Neural cell (in vitro differentiated cells): Measurements from ENCODE around the gene TXNDC11. TPM values are rescaled to one million over a fixed set of nuclear protein-coding genes. Genes with fewer than 3 reads are reported as not detected.

Experiments used
- H2AFZ ChIP-seq: fragments of 200-600, 300-800 bp; sonication (generic), shearing (Covaris generic); 2 replicates; pipeline ENCODE4 v1.6.0; 2014; ENCODE audit warnings: low read depth, mild to moderate bottlenecking, antibody characterized with exemption, low read length, moderate library complexity
- H3F3A ChIP-seq: fragments of 200-600 bp; shearing (Covaris generic); 2 replicates; pipeline ENCODE4 v1.6.1; 2016; ENCODE audit warnings: mild to moderate bottlenecking, moderate library complexity, mixed read lengths, antibody characterized with exemption, low read length; ENCODE audit not compliant: insufficient read depth, poor library complexity, severe bottlenecking
- H3K27ac ChIP-seq: fragments of 200-600, 300-800 bp; sonication (generic), shearing (Covaris generic); 2 replicates; pipeline ENCODE4 v1.5.1; 2014; ENCODE audit warnings: mild to moderate bottlenecking, low read length, moderate library complexity
- H3K27me3 ChIP-seq: fragments of 300-800, 200-600 bp; sonication (generic), shearing (Covaris generic); 2 replicates; pipeline ENCODE4 v1.6.0; 2014; ENCODE audit warnings: mild to moderate bottlenecking, low read depth, low read length, moderate library complexity; ENCODE audit not compliant: insufficient read depth
- H3K36me3 ChIP-seq: fragments of 300-800, 200-600 bp; sonication (generic), shearing (Covaris generic); 2 replicates; pipeline ENCODE4 v1.5.1; 2014; ENCODE audit warnings: mild to moderate bottlenecking, antibody characterized with exemption, low read length, moderate library complexity; ENCODE audit not compliant: insufficient read depth
- H3K4me2 ChIP-seq: fragments of 300-800, 200-600 bp; sonication (generic), shearing (Covaris generic); 2 replicates; pipeline ENCODE4 v1.6.0; 2014; ENCODE audit warnings: mild to moderate bottlenecking, low read length
- H3K4me3 ChIP-seq: fragments of 300-800, 200-600 bp; sonication (generic), shearing (Covaris generic); 2 replicates; pipeline ENCODE4 v1.5.1; 2014; ENCODE audit warnings: mild to moderate bottlenecking, low read length, moderate library complexity
- H3K79me2 ChIP-seq: fragments of 200-600 bp; shearing (Covaris generic); replicated peaks from 2 replicates; pipeline ENCODE4 v1.6.0; 2014; ENCODE audit warnings: mild to moderate bottlenecking, low read length, moderate library complexity; ENCODE audit not compliant: insufficient read depth
- H3K9ac ChIP-seq: fragments of 300-800, 200-600 bp; sonication (generic), shearing (Covaris generic); 2 replicates; pipeline ENCODE4 v1.6.1; 2016; ENCODE audit warnings: mild to moderate bottlenecking, low read length, mixed read lengths
- H3K9me2 ChIP-seq: fragments of 200-600 bp; shearing (Covaris generic); 2 replicates; pipeline ENCODE4 v1.6.1; 2016; ENCODE audit warnings: mild to moderate bottlenecking, low read length, mixed read lengths; ENCODE audit not compliant: insufficient read depth
- H3K9me3 ChIP-seq: fragments of 200-600, 300-800 bp; sonication (generic), shearing (Covaris generic); 2 replicates; pipeline ENCODE4 v1.6.1; 2016; ENCODE audit warnings: mild to moderate bottlenecking, mixed run types, low read length, moderate library complexity, mixed read lengths
- H4K20me1 ChIP-seq: fragments of 200-600 bp; shearing (Covaris generic); 2 replicates; pipeline ENCODE4 v1.6.1; 2016; ENCODE audit warnings: mild to moderate bottlenecking, mixed run types; ENCODE audit not compliant: insufficient read depth
- CTCF ChIP-seq: fragments of 450-650 bp; IDR thresholded peaks from 2 replicates; pipeline ENCODE4 v1.5.1; 2014; ENCODE audit warnings: antibody characterized with exemption, mild to moderate bottlenecking, moderate library complexity; ENCODE audit not compliant: poor library complexity, severe bottlenecking
- EP300 ChIP-seq: fragments of 450-650 bp; conservative IDR thresholded peaks from 2 replicates; pipeline ENCODE4 v1.6.1; 2014; ENCODE audit warnings: antibody characterized with exemption, mild to moderate bottlenecking, moderate library complexity; ENCODE audit not compliant: poor library complexity, severe bottlenecking
- EZH2 ChIP-seq: fragments of 200-600, 300-800 bp; shearing (Covaris generic), sonication (generic); IDR thresholded peaks from 2 replicates; pipeline ENCODE4 v1.6.1; 2014; ENCODE audit warnings: antibody characterized with exemption, low read length, borderline replicate concordance, mild to moderate bottlenecking; ENCODE audit not compliant: insufficient read depth, poor library complexity, severe bottlenecking
- MXI1 ChIP-seq: fragments of 450-650 bp; conservative IDR thresholded peaks from 2 replicates; pipeline ENCODE4 v1.6.1; 2014; ENCODE audit warnings: antibody characterized with exemption, mild to moderate bottlenecking; ENCODE audit not compliant: poor library complexity, severe bottlenecking
- POLR2AphosphoS5 ChIP-seq: IDR thresholded peaks from 2 replicates; pipeline ENCODE4 v1.6.1; 2012
- RAD21 ChIP-seq: fragments of 450-650 bp; conservative IDR thresholded peaks from 2 replicates; pipeline ENCODE4 v1.6.1; 2014; ENCODE audit warnings: antibody characterized with exemption, mild to moderate bottlenecking, moderate library complexity
- SMC3 ChIP-seq: fragments of 450-650 bp; conservative IDR thresholded peaks from 2 replicates; pipeline ENCODE4 v1.6.1; 2014; ENCODE audit warnings: antibody characterized with exemption, mild to moderate bottlenecking, moderate library complexity; ENCODE audit not compliant: poor library complexity
- TAF1 ChIP-seq: IDR thresholded peaks from 2 replicates; pipeline ENCODE4 v1.6.1; 2012; ENCODE audit warnings: low read depth
- polyA plus RNA-seq: library from polyadenylated mRNA; depleted of rRNA; stranded (reverse); fragments of >200 nt; gene quantifications from 2 replicates; pipeline ENCODE4 v1.2.3, GENCODE V29; 2014
- TF ChIP-seq, protein P1 (sequence below): IDR thresholded peaks from 2 replicates; pipeline ENCODE4 v1.6.1; 2012; ENCODE audit warnings: borderline replicate concordance

TXNDC11 gene
- polyA plus RNA-seq, 1 donor from 2014 or later = 10.9 TPM

DNA sequence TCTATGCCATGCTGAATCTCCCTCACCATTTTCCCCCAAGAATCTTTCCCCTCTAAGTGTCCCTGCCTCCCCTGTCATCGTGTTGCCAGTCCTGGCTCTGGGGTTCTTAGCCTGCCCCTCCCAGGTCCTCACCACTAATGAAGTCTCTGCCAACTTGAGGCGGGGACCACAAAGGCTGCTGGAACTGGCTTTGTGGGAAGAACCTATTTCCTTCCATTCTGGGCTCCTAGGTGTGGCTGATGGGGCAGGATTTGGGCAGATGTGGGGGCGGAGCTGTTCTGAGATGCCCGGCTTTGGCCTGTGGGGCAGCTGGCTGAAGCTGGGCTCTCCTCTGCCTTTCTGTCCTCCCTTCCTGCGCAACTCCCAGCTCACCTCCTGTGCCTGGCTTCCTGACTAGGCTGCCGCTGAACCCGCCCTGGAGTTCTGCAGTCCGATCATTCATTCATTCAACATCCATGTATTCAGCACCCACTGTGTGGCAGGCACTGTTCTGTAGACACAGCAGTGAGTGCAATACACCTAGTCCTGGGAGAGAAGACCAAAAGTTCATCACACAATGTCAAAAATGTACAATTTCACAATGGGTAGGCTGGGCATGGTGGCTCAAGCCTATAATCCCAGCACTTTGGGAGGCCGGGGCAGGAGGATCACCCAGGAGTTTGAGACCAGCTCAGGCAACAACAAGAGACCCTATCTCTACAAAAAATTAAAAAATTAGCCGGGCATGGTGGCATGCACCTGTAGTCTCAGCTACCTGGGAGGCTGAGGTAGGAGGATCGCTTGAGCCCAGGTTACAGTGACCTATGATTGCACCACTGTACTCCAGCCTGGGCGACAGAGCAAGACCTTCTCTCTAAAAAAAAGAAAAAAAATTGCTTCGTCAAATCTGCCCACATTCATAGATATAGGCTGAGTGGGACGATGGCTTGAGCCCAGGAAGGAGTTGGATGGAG, 76.3 kb downstream of the TXNDC11 start:
- Histone ChIP-seq H3K9me2 (no peaks in the 10 kb centered on the region), H3K36me3 (no peaks in the 10 kb centered on the region), H3K27ac (no peak overlapping the region)

GRCh38 chr16:11665071-11665491, 77.6 kb downstream of the TXNDC11 start:
- Histone ChIP-seq H3K4me2 (no peak overlapping the region), H3K79me2 (peaks cover 15% of the 10 kb centered on the region), H3F3A (no peaks in the 10 kb centered on the region), H3K27ac (no peak overlapping the region), H3K4me3 (no peak overlapping the region), H3K9me3 (no peaks in the 10 kb centered on the region), H3K9ac (no peak overlapping the region), H2AFZ (no peak overlapping the region), H3K36me3 (no peaks in the 10 kb centered on the region), H4K20me1 (peaks cover 4% of the 10 kb centered on the region), H3K9me2 (no peaks in the 10 kb centered on the region), H3K27me3 (no peaks in the 10 kb centered on the region)
- TF ChIP-seq RAD21 (no peak), POLR2AphosphoS5 (no peak), CTCF (no peak), MXI1 (no peak), EZH2 (no peak), EP300 (no peak)

More for the DNA sequence above, 76.3 kb downstream of the TXNDC11 start:
- Histone ChIP-seq H3F3A (no peaks in the 10 kb centered on the region), H3K4me2 (no peak overlapping the region), H3K9ac (no peak overlapping the region), H2AFZ (no peak overlapping the region), H3K4me3 (no peak overlapping the region), H4K20me1 (peaks cover 15% of the 10 kb centered on the region), H3K79me2 (peaks cover 28% of the 10 kb centered on the region), H3K27me3 (no peaks in the 10 kb centered on the region), H3K9me3 (no peaks in the 10 kb centered on the region)
- TF ChIP-seq EZH2 = no peak
- no peak for TF ChIP-seq TAF1
- no peak for TF ChIP-seq MXI1
- TF ChIP-seq, protein P1, sequence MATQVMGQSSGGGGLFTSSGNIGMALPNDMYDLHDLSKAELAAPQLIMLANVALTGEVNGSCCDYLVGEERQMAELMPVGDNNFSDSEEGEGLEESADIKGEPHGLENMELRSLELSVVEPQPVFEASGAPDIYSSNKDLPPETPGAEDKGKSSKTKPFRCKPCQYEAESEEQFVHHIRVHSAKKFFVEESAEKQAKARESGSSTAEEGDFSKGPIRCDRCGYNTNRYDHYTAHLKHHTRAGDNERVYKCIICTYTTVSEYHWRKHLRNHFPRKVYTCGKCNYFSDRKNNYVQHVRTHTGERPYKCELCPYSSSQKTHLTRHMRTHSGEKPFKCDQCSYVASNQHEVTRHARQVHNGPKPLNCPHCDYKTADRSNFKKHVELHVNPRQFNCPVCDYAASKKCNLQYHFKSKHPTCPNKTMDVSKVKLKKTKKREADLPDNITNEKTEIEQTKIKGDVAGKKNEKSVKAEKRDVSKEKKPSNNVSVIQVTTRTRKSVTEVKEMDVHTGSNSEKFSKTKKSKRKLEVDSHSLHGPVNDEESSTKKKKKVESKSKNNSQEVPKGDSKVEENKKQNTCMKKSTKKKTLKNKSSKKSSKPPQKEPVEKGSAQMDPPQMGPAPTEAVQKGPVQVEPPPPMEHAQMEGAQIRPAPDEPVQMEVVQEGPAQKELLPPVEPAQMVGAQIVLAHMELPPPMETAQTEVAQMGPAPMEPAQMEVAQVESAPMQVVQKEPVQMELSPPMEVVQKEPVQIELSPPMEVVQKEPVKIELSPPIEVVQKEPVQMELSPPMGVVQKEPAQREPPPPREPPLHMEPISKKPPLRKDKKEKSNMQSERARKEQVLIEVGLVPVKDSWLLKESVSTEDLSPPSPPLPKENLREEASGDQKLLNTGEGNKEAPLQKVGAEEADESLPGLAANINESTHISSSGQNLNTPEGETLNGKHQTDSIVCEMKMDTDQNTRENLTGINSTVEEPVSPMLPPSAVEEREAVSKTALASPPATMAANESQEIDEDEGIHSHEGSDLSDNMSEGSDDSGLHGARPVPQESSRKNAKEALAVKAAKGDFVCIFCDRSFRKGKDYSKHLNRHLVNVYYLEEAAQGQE = no peak
- no peak for TF ChIP-seq POLR2AphosphoS5
- no peak for TF ChIP-seq CTCF
- TF ChIP-seq RAD21 = no peak
- TF ChIP-seq EP300 = no peak
- TF ChIP-seq SMC3 = no peak
